ENCODE measurements around the gene RBPJL.

RBPJL gene

GRCh38 chr20:45329497-45330319 lies 23.1 kb downstream of the RBPJL start:
- Histone ChIP-seq H3K4me3 (ENCODE audit: low read depth, low read length) (no peak overlapping the region), H3K9me3 (ENCODE audit: control insufficient read depth, low read length) (no peaks in the 10 kb centered on the region), H3K79me2 (no peaks in the 10 kb centered on the region), H3K27me3 (ENCODE audit: control insufficient read depth, insufficient read depth, low read length) (no peaks in the 10 kb centered on the region), H3K4me1 (no peaks in the 10 kb centered on the region), H3K9ac (no peak overlapping the region), H3K27ac (no peak overlapping the region), H2AFZ (no peak overlapping the region), H3K4me2 (ENCODE audit: low read length) (no peak overlapping the region), H3K36me3 (ENCODE audit: control insufficient read depth, insufficient read depth, low read length) (no peaks in the 10 kb centered on the region)
- no peak for TF ChIP-seq CTCF (IDR thresholded peaks at IDR 0.05)

DNA sequence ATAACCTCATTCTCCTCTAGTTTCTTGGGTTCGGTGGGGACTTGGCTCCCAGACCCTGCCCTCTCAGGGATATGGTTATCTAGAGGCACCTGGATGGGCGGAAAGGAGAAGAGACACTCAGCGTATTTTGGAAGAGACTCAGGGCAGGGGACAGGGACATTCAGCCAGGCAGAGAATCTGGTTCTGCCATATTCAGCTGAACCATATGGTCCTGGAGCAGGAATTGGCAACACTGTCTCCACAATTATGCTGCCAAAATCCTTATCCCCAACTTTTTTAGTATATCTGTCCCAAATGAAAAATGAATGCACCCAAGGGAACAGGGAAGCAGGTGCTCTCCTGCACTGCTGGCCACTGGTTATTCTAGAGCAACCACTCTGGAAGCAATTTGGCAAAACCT lies 23.8 kb downstream of the RBPJL start:
- Histone ChIP-seq H2AFZ (no peak overlapping the region), H3K79me2 (no peaks in the 10 kb centered on the region), H3K4me1 (no peaks in the 10 kb centered on the region), H3K36me3 (ENCODE audit: control insufficient read depth, insufficient read depth, low read length) (no peaks in the 10 kb centered on the region), H3K9me3 (ENCODE audit: control insufficient read depth, low read length) (no peaks in the 10 kb centered on the region), H3K4me3 (ENCODE audit: low read depth, low read length) (no peak overlapping the region), H3K27ac (no peak overlapping the region), H3K9ac (no peak overlapping the region), H3K27me3 (ENCODE audit: control insufficient read depth, insufficient read depth, low read length) (no peaks in the 10 kb centered on the region), H3K4me2 (ENCODE audit: low read length) (no peak overlapping the region)
- TF ChIP-seq CTCF (IDR thresholded peaks at IDR 0.05): no peak

DNA sequence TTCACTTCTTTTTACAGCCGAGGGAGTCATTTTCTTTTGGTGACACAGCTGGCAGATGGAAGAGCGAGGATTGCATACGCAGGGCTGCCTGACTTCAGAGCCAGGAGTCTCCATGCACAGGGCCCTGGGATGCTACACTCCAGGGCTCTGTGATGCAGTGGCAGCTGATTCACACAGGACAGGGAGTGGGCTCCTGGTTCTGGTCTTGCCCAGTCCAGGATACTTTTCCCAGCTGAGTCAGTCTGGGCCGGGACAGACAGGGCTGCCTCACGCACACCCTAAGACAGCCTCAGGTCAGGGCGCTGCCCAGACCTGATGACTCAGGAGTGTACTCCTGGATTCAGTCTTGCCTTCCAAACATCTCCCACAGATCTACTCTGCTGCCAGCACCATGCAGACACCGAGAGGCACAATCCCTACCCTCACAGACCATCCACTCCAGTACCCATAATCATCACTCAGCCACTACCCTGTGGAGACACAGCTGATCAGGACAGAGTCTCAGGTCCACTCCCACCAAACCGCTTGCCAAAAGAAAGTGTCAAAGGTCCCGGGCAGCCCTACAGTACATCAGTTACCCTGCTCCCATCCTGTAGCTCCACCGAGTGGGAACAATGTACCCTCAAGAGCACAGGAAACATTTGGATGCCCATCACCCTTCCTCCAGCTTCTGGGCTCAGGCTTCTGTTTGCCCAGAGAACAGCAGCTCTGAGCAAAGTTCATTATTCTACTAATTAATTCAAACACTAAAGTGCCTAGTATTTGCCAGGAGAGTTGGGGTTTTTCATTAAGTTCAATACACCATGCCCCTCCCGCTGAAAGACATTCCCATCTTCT lies 30.1 kb downstream of the RBPJL start:
- no peak overlapping the region for H3K9ac ChIP-seq
- H3K9me3 ChIP-seq (ENCODE audit: control insufficient read depth, low read length): no peaks in the 10 kb centered on the region
- H3K4me1 ChIP-seq: peaks cover 34% of the 10 kb centered on the region
- H3K4me3 ChIP-seq (ENCODE audit: low read depth, low read length): no peak overlapping the region
- peaks cover 4% of the 10 kb centered on the region for H3K79me2 ChIP-seq
- no peak overlapping the region for H3K4me2 ChIP-seq (ENCODE audit: low read length)
- no peak overlapping the region for H3K27ac ChIP-seq
- H2AFZ ChIP-seq: no peak overlapping the region
- no peaks in the 10 kb centered on the region for H3K27me3 ChIP-seq (ENCODE audit: control insufficient read depth, insufficient read depth, low read length)
- no peaks in the 10 kb centered on the region for H3K36me3 ChIP-seq (ENCODE audit: control insufficient read depth, insufficient read depth, low read length)
- no peak for TF ChIP-seq CTCF (IDR thresholded peaks at IDR 0.05)

- Histone ChIP-seq H3K27ac (no peak overlapping the region), H2AFZ (peak overlapping the region; percentile 16), H3K27me3 (ENCODE audit: control insufficient read depth, insufficient read depth, low read length) (no peaks in the 10 kb centered on the region), H3K79me2 (peaks cover 4% of the 10 kb centered on the region), H3K9ac (no peak overlapping the region), H3K4me2 (ENCODE audit: low read length) (peak overlapping the region; percentile 38), H3K4me1 (peaks cover 42% of the 10 kb centered on the region), H3K4me3 (ENCODE audit: low read depth, low read length) (no peak overlapping the region), H3K9me3 (ENCODE audit: control insufficient read depth, low read length) (no peaks in the 10 kb centered on the region), H3K36me3 (ENCODE audit: control insufficient read depth, insufficient read depth, low read length) (no peaks in the 10 kb centered on the region)
- TF ChIP-seq CTCF (IDR thresholded peaks at IDR 0.05): no peak
Observed at GRCh38 chr20:45337367-45338120, 30.9 kb downstream of the RBPJL start.

Measured in parathyroid adenoma (tissue), 2 donors.